Measurements from ENCODE around the gene PSTPIP2.

- TF ChIP-seq POLR2AphosphoS5 (IDR thresholded peaks at IDR 0.05; ENCODE audit: low read depth, low read length) = no peak
- no peak for TF ChIP-seq SIN3A (IDR thresholded peaks at IDR 0.05; ENCODE audit: borderline replicate concordance, insufficient read depth, low read length)
- TF ChIP-seq TAF1 (IDR thresholded peaks at IDR 0.05; ENCODE audit: borderline replicate concordance, insufficient read depth, low read length) = no peak
- TF ChIP-seq REST (IDR thresholded peaks at IDR 0.05; ENCODE audit: insufficient read depth in 1 of 2, low read depth in 2 of 2, low read length in 2 of 2) = no peak
Measured at GRCh38 chr18:46061796-46062195, 10.3 kb downstream of the PSTPIP2 start.
